GM23338 (cell line): ENCODE measurements around the gene SLC9A9.

Experiments
- EZH2 ChIP-seq: fragments of 200-600 bp; sonication (generic); IDR thresholded peaks from one replicate; pipeline ENCODE4 v1.8.0; 2017; ENCODE audit warnings: antibody characterized with exemption, mild to moderate bottlenecking, low read depth; ENCODE audit not compliant: unreplicated experiment
- POLR2AphosphoS5 ChIP-seq: IDR thresholded peaks from 2 replicates; pipeline ENCODE4 v1.6.1; 2016; ENCODE audit warnings: antibody characterized with exemption, low read depth
- TF ChIP-seq, protein P1 (sequence below): IDR thresholded peaks from 2 replicates; pipeline ENCODE4 v1.6.1; 2016; ENCODE audit warnings: antibody characterized with exemption
- TF ChIP-seq, protein P2 (sequence below): IDR thresholded peaks from one replicate; pipeline ENCODE4 v1.6.1; 2018; ENCODE audit warnings: antibody characterized with exemption; ENCODE audit not compliant: unreplicated experiment

DNA sequence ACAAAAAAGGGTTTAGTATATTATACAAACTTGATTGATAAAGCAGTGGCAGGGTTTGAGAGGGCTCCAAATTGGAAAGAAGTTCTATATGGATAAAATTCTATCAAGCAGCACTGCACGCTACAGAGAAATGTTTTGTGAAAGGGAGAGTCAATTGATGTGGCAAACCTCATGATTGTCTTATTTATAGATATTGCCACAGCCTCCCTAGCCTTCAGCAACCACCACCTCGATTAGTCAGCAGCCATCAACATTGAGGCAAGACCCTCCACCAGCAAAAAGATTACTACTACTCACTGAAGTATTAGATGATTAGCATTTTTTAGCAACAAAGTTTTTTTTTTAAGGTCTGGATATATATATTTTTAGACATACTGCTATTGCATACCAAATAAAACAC, 432.0 kb downstream of the SLC9A9 start:
- TF ChIP-seq POLR2AphosphoS5 (no peak), EZH2 (no peak)
- TF ChIP-seq, protein P1, sequence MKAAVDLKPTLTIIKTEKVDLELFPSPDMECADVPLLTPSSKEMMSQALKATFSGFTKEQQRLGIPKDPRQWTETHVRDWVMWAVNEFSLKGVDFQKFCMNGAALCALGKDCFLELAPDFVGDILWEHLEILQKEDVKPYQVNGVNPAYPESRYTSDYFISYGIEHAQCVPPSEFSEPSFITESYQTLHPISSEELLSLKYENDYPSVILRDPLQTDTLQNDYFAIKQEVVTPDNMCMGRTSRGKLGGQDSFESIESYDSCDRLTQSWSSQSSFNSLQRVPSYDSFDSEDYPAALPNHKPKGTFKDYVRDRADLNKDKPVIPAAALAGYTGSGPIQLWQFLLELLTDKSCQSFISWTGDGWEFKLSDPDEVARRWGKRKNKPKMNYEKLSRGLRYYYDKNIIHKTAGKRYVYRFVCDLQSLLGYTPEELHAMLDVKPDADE, result no peak
- TF ChIP-seq, protein P2, sequence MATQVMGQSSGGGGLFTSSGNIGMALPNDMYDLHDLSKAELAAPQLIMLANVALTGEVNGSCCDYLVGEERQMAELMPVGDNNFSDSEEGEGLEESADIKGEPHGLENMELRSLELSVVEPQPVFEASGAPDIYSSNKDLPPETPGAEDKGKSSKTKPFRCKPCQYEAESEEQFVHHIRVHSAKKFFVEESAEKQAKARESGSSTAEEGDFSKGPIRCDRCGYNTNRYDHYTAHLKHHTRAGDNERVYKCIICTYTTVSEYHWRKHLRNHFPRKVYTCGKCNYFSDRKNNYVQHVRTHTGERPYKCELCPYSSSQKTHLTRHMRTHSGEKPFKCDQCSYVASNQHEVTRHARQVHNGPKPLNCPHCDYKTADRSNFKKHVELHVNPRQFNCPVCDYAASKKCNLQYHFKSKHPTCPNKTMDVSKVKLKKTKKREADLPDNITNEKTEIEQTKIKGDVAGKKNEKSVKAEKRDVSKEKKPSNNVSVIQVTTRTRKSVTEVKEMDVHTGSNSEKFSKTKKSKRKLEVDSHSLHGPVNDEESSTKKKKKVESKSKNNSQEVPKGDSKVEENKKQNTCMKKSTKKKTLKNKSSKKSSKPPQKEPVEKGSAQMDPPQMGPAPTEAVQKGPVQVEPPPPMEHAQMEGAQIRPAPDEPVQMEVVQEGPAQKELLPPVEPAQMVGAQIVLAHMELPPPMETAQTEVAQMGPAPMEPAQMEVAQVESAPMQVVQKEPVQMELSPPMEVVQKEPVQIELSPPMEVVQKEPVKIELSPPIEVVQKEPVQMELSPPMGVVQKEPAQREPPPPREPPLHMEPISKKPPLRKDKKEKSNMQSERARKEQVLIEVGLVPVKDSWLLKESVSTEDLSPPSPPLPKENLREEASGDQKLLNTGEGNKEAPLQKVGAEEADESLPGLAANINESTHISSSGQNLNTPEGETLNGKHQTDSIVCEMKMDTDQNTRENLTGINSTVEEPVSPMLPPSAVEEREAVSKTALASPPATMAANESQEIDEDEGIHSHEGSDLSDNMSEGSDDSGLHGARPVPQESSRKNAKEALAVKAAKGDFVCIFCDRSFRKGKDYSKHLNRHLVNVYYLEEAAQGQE, result no peak
